Uterus (tissue), 2 donors: ENCODE results near the gene ATAD1.

ENCODE experiments used
- POLR2A ChIP-seq, 2 donors: fragments of 450-650 bp; IDR thresholded peaks; one replicate each; pipeline ENCODE4 v1.6.1; 2016; ENCODE audit warnings: antibody characterized with exemption in 2 of 2, mild to moderate bottlenecking in 1 of 2, moderate library complexity in 1 of 2
- TF ChIP-seq, protein P1 (sequence below), 4 experiments: fragments of 200-600 bp in 2 of 4; fragments of 450-650 bp in 2 of 4; sonication (generic) in 2 of 4; IDR thresholded peaks; one replicate each; pipeline ENCODE4 v1.5.1; 2016 to 2019; ENCODE audit warnings: antibody characterized with exemption in 4 of 4, mild to moderate bottlenecking in 2 of 4, moderate library complexity in 1 of 4

DNA sequence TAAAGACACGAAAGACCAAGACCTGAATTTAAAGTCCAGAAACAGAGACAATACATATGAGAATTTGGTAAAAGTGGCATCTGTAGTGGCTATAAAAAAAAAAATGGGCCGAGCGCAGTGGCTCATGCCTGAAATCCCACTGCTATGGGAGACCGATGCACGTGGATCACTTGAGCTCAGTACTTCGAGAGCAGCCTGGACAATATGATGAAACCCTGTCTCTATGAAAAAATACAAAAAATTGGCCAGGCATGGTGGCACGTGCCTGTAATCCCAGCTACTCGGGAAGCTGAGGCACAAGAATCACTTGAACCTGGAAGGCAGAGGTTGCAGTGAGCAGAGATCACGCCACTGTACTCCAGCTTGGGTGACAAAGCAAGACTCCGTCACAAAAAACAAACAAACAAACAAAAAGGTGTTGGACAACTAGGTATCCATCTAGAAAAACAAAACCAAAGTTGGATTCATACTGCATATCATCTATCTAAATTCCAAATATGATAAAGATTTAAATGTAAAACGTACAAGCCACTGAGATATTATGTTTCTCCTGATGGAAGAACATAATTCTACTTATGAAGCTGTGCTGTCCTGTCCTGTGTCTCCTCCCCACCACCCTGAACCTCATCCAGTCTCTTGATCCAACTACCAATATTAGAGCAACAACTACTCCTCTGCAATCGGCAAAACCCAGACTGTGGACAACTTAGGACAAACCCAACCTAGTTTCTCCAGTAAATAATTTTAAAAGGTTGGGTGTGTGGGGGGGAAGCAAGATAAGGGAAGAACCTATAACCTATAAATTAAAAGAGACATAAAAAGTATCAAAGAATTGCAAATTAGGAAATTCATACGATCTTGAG lies 53.7 kb downstream of the ATAD1 start:
- TF ChIP-seq, protein P1, sequence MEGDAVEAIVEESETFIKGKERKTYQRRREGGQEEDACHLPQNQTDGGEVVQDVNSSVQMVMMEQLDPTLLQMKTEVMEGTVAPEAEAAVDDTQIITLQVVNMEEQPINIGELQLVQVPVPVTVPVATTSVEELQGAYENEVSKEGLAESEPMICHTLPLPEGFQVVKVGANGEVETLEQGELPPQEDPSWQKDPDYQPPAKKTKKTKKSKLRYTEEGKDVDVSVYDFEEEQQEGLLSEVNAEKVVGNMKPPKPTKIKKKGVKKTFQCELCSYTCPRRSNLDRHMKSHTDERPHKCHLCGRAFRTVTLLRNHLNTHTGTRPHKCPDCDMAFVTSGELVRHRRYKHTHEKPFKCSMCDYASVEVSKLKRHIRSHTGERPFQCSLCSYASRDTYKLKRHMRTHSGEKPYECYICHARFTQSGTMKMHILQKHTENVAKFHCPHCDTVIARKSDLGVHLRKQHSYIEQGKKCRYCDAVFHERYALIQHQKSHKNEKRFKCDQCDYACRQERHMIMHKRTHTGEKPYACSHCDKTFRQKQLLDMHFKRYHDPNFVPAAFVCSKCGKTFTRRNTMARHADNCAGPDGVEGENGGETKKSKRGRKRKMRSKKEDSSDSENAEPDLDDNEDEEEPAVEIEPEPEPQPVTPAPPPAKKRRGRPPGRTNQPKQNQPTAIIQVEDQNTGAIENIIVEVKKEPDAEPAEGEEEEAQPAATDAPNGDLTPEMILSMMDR (IDR thresholded peaks at IDR 0.05) = no peak
- TF ChIP-seq POLR2A (IDR thresholded peaks at IDR 0.05) = no peak
